Trophoblast cell (in vitro differentiated cells and primary cell): ENCODE data around the gene GRIN2B.
A peak's percentile ranks its signal among the peaks of the same experiment; 100 is the strongest.

ENCODE experiments used
- DNase-seq, 2 donors: peaks; one replicate each; pipeline ENCODE4 v3.0.0-alpha.2; 2016
- H2AFZ ChIP-seq: 2 replicates; pipeline ENCODE4 v1.6.1; 2013; ENCODE audit warnings: low read length, moderate library complexity, mild to moderate bottlenecking; ENCODE audit not compliant: insufficient read depth, poor library complexity
- H2AK5ac ChIP-seq: 2 replicates; pipeline ENCODE4 v1.6.1; 2013; ENCODE audit warnings: mild to moderate bottlenecking, low read length
- H2BK120ac ChIP-seq: 2 replicates; pipeline ENCODE4 v1.6.1; 2013; ENCODE audit warnings: low read length, mild to moderate bottlenecking, moderate library complexity; ENCODE audit not compliant: insufficient read depth, poor library complexity
- H2BK12ac ChIP-seq: 2 replicates; pipeline ENCODE4 v1.6.1; 2013; ENCODE audit warnings: mild to moderate bottlenecking, low read length, moderate library complexity
- H2BK5ac ChIP-seq: 2 replicates; pipeline ENCODE4 v1.6.1; 2013; ENCODE audit warnings: low read length, low read depth, moderate library complexity, mild to moderate bottlenecking; ENCODE audit not compliant: poor library complexity
- H3K14ac ChIP-seq: 2 replicates; pipeline ENCODE4 v1.6.1; 2013; ENCODE audit warnings: mild to moderate bottlenecking, low read length
- H3K18ac ChIP-seq: 2 replicates; pipeline ENCODE4 v1.6.1; 2013; ENCODE audit warnings: mild to moderate bottlenecking, low read length
- H3K23ac ChIP-seq: 2 replicates; pipeline ENCODE4 v1.6.1; 2013; ENCODE audit warnings: low read length
- H3K27ac ChIP-seq: 2 replicates; pipeline ENCODE4 v1.5.1; 2013; ENCODE audit warnings: low read depth, mild to moderate bottlenecking, inconsistent platforms, low read length, moderate library complexity
- H3K27me3 ChIP-seq: 2 replicates; pipeline ENCODE4 v1.6.1; 2013; ENCODE audit warnings: inconsistent platforms, mild to moderate bottlenecking, low read length, moderate library complexity; ENCODE audit not compliant: insufficient read depth
- H3K36me3 ChIP-seq, 2 experiments: 1 replicate in 1 of 2; 2 replicates in 1 of 2; pipeline ENCODE4 v1.6.1; 2013; ENCODE audit warnings: low read length in 2 of 2, mild to moderate bottlenecking in 2 of 2, moderate library complexity in 1 of 2; ENCODE audit not compliant: insufficient read depth in 2 of 2, control insufficient read depth in 1 of 2
- H3K4ac ChIP-seq: 2 replicates; pipeline ENCODE4 v1.6.1; 2013; ENCODE audit warnings: low read depth, mild to moderate bottlenecking, low read length, moderate library complexity
- H3K4me1 ChIP-seq, 2 experiments: 1 replicate in 1 of 2; 2 replicates in 1 of 2; pipeline ENCODE4 v1.6.1; 2013; ENCODE audit warnings: low read length in 2 of 2, mild to moderate bottlenecking in 2 of 2, moderate library complexity in 1 of 2; ENCODE audit not compliant: insufficient read depth in 2 of 2, control insufficient read depth in 1 of 2
- H3K4me2 ChIP-seq: 2 replicates; pipeline ENCODE4 v1.6.1; 2013; ENCODE audit warnings: inconsistent platforms, mild to moderate bottlenecking, low read length, moderate library complexity
- H3K4me3 ChIP-seq: 2 replicates; pipeline ENCODE4 v1.5.1; 2013; ENCODE audit warnings: mild to moderate bottlenecking, low read depth, low read length, inconsistent platforms
- H3K79me1 ChIP-seq: one replicate; pipeline ENCODE4 v1.6.1; 2013; ENCODE audit warnings: low read length
- H3K79me2 ChIP-seq: 2 replicates; pipeline ENCODE4 v1.6.1; 2013; ENCODE audit warnings: low read length, mild to moderate bottlenecking; ENCODE audit not compliant: control insufficient read depth, insufficient read depth, poor library complexity
- H3K9ac ChIP-seq: 2 replicates; pipeline ENCODE4 v1.6.1; 2013; ENCODE audit warnings: mild to moderate bottlenecking, low read length
- H3K9me3 ChIP-seq: 2 replicates; pipeline ENCODE4 v1.6.1; 2013; ENCODE audit warnings: low read depth, mild to moderate bottlenecking, control low read depth, inconsistent platforms, low read length; ENCODE audit not compliant: insufficient read depth
- H4K12ac ChIP-seq: 2 replicates; pipeline ENCODE4 v1.6.1; 2013; ENCODE audit warnings: low read depth, mild to moderate bottlenecking, low read length, moderate library complexity
- H4K8ac ChIP-seq: 2 replicates; pipeline ENCODE4 v1.6.1; 2013; ENCODE audit warnings: low read depth, mild to moderate bottlenecking, low read length, moderate library complexity
- H4K91ac ChIP-seq: one replicate; pipeline ENCODE4 v1.6.1; 2013; ENCODE audit warnings: low read depth, mild to moderate bottlenecking, low read length, moderate library complexity
- WGBS: extraction: QIAGEN DNeasy Blood & Tissue Kit; methylation state at CpG from one replicate; pipeline ENCODE4 v1.1.7; 2013; ENCODE audit warnings: missing lambda C conversion rate; ENCODE audit not compliant: insufficient read length, insufficient coverage; ENCODE audit errors: extremely low coverage; 5-methylcytosine and 5-hydroxymethylcytosine counted together

Gene GRIN2B

GRCh38 chr12:13981990-13982389 lies 588 bp upstream of the GRIN2B start:
- Histone ChIP-seq H3K27me3 (peaks cover 36% of the 10 kb centered on the region), H4K12ac (no peak overlapping the region), H3K4ac (no peak overlapping the region), H3K23ac (peak overlapping the region; percentile 7), H2BK120ac (no peak overlapping the region), H3K36me3 (no peaks in the 10 kb centered on the region), H3K4me2 (peak overlapping the region; percentile 85), H2BK5ac (no peak overlapping the region), H2AK5ac (no peak overlapping the region), H3K4me1 (peaks cover 11 to 13% of the 10 kb centered on the region in 2 experiments), H3K14ac (no peak overlapping the region), H3K9ac (no peak overlapping the region), H2AFZ (no peak overlapping the region), H3K18ac (no peak overlapping the region), H3K27ac (no peak overlapping the region), H4K8ac (no peak overlapping the region), H4K91ac (no peak overlapping the region), H3K79me2 (no peaks in the 10 kb centered on the region), H3K9me3 (peaks cover 7% of the 10 kb centered on the region), H3K79me1 (no peaks in the 10 kb centered on the region), H2BK12ac (no peak overlapping the region), H3K4me3 (peak overlapping the region; percentile 3)
- WGBS = no CpG with 5 or more reads among the region's 26 CpGs
- DNase-seq = no peak

- H4K12ac ChIP-seq = no peak overlapping the region
- H3K27ac ChIP-seq = no peak overlapping the region
- H3K4me1 ChIP-seq = peaks cover 11 to 13% of the 10 kb centered on the region in 2 experiments
- H3K9ac ChIP-seq = no peak overlapping the region
- H3K18ac ChIP-seq = no peak overlapping the region
- H3K27me3 ChIP-seq = peaks cover 36% of the 10 kb centered on the region
- H3K79me2 ChIP-seq = no peaks in the 10 kb centered on the region
- no peak overlapping the region for H3K14ac ChIP-seq
- peak overlapping the region; percentile 85 for H3K4me2 ChIP-seq
- H3K9me3 ChIP-seq = peaks cover 7% of the 10 kb centered on the region
- no peak overlapping the region for H2BK120ac ChIP-seq
- no CpG with 5 or more reads among the region's 53 CpGs for WGBS
- H3K23ac ChIP-seq = no peak overlapping the region
- H3K36me3 ChIP-seq = no peaks in the 10 kb centered on the region
- H2BK5ac ChIP-seq = no peak overlapping the region
- H2AFZ ChIP-seq = no peak overlapping the region
- no peak overlapping the region for H2AK5ac ChIP-seq
- H2BK12ac ChIP-seq = no peak overlapping the region
- no peak overlapping the region for H4K8ac ChIP-seq
- no peak overlapping the region for H3K4ac ChIP-seq
- peak overlapping the region; percentile 65 for H3K4me3 ChIP-seq
- DNase-seq = no peak
- H3K79me1 ChIP-seq = no peaks in the 10 kb centered on the region
- no peak overlapping the region for H4K91ac ChIP-seq
Observed at GRCh38 chr12:13980538-13981295, 685 bp downstream of the GRIN2B start.

GRCh38 chr12:13979772-13980378 lies 1.5 kb downstream of the GRIN2B start:
- Histone ChIP-seq H3K27me3 (peaks cover 36% of the 10 kb centered on the region), H3K4ac (no peak overlapping the region), H3K79me2 (no peaks in the 10 kb centered on the region), H4K91ac (no peak overlapping the region), H3K14ac (no peak overlapping the region), H2AK5ac (no peak overlapping the region), H3K36me3 (no peaks in the 10 kb centered on the region), H3K4me1 (peaks cover 11 to 13% of the 10 kb centered on the region in 2 experiments), H3K18ac (no peak overlapping the region), H3K27ac (no peak overlapping the region), H4K12ac (no peak overlapping the region), H4K8ac (no peak overlapping the region), H3K4me2 (peak overlapping the region; percentile 85), H2BK120ac (no peak overlapping the region), H3K79me1 (no peaks in the 10 kb centered on the region), H2BK12ac (no peak overlapping the region), H3K4me3 (no peak overlapping the region), H2AFZ (no peak overlapping the region), H3K9me3 (peaks cover 7% of the 10 kb centered on the region), H3K23ac (no peak overlapping the region), H3K9ac (no peak overlapping the region), H2BK5ac (no peak overlapping the region)
- WGBS = 100% methylated on average over 2 of the region's 15 CpGs
- DNase-seq = no peak

GRCh38 chr12:13978876-13979275 lies 2.5 kb downstream of the GRIN2B start:
- H3K4me1 ChIP-seq = peaks cover 11 to 13% of the 10 kb centered on the region in 2 experiments
- WGBS = no CpG with 5 or more reads among the region's 4 CpGs
- H3K36me3 ChIP-seq = no peaks in the 10 kb centered on the region
- H3K9ac ChIP-seq = no peak overlapping the region
- no peak overlapping the region for H3K14ac ChIP-seq
- H3K27ac ChIP-seq = no peak overlapping the region
- no peak overlapping the region for H2BK12ac ChIP-seq
- no peak overlapping the region for H3K4me3 ChIP-seq
- no peak overlapping the region for H4K8ac ChIP-seq
- no peak overlapping the region for H4K12ac ChIP-seq
- no peak overlapping the region for H3K23ac ChIP-seq
- no peaks in the 10 kb centered on the region for H3K79me1 ChIP-seq
- H3K9me3 ChIP-seq = peaks cover 7% of the 10 kb centered on the region
- H3K79me2 ChIP-seq = no peaks in the 10 kb centered on the region
- no peak overlapping the region for H4K91ac ChIP-seq
- H3K27me3 ChIP-seq = peaks cover 36% of the 10 kb centered on the region
- no peak for DNase-seq
- H2BK5ac ChIP-seq = no peak overlapping the region
- H3K18ac ChIP-seq = no peak overlapping the region
- H2AFZ ChIP-seq = no peak overlapping the region
- no peak overlapping the region for H2AK5ac ChIP-seq
- H2BK120ac ChIP-seq = no peak overlapping the region
- H3K4ac ChIP-seq = no peak overlapping the region
- H3K4me2 ChIP-seq = no peak overlapping the region
